NT2/D1 (cell line): Measurements from ENCODE around the gene SCN3A.

Experiments
- DNase-seq: peaks from one replicate; pipeline ENCODE4 v3.0.0-alpha.2; 2011; ENCODE audit warnings: low read depth, low spot score
- H3K27me3 ChIP-seq: 2 replicates; pipeline ENCODE4 v1.6.0; 2011; ENCODE audit warnings: mild to moderate bottlenecking; ENCODE audit not compliant: insufficient read length, insufficient read depth
- H3K36me3 ChIP-seq: 2 replicates; pipeline ENCODE4 v1.6.1; 2011; ENCODE audit warnings: mild to moderate bottlenecking, low read length, mixed read lengths; ENCODE audit not compliant: insufficient read depth, insufficient read length
- H3K4me1 ChIP-seq: 2 replicates; pipeline ENCODE4 v1.5.1; 2011; ENCODE audit not compliant: insufficient read depth, insufficient read length
- H3K4me3 ChIP-seq: 2 replicates; pipeline ENCODE4 v1.5.1; 2011; ENCODE audit warnings: low read depth; ENCODE audit not compliant: insufficient read length
- H3K9ac ChIP-seq: 2 replicates; pipeline ENCODE4 v1.6.0; 2011; ENCODE audit warnings: low read depth; ENCODE audit not compliant: insufficient read length
- H3K9me3 ChIP-seq: 2 replicates; pipeline ENCODE4 v1.5.1; 2011; ENCODE audit warnings: mild to moderate bottlenecking, low read length; ENCODE audit not compliant: insufficient read depth
- SUZ12 ChIP-seq: IDR thresholded peaks from 2 replicates; pipeline ENCODE4 v1.6.1; 2011; ENCODE audit not compliant: insufficient read length, insufficient read depth; ENCODE audit errors: extremely low read depth
- YY1 ChIP-seq: IDR thresholded peaks from 2 replicates; pipeline ENCODE4 v1.6.1; 2011; ENCODE audit not compliant: insufficient read length, insufficient read depth
- ZNF274 ChIP-seq: IDR thresholded peaks from 2 replicates; pipeline ENCODE4 v1.6.1; 2011; ENCODE audit warnings: mild to moderate bottlenecking, low read depth, low read length

Gene SCN3A

GRCh38 chr2:165070076-165070475 lies 133.8 kb downstream of the SCN3A start:
- H3K36me3 ChIP-seq, result no peaks in the 10 kb centered on the region

GRCh38 chr2:165069151-165069550 lies 134.7 kb downstream of the SCN3A start:
- Histone ChIP-seq H3K9me3 (peaks cover 10% of the 10 kb centered on the region; the same call in 1 of the 2 replicates), H3K4me3 (no peak overlapping the region), H3K4me1 (no peaks in the 10 kb centered on the region), H3K27me3 (no peaks in the 10 kb centered on the region), H3K9ac (no peak overlapping the region), H3K36me3 (no peaks in the 10 kb centered on the region)
- TF ChIP-seq SUZ12, result no peak
- no peak for TF ChIP-seq ZNF274
- TF ChIP-seq YY1, result no peak
- no peak for DNase-seq

More at GRCh38 chr2:165070076-165070475, 133.8 kb downstream of the SCN3A start:
- Histone ChIP-seq H3K4me3 (peak overlapping the region; percentile 6), H3K9me3 (peaks cover 19% of the 10 kb centered on the region; the same call in 1 of the 2 replicates), H3K4me1 (no peaks in the 10 kb centered on the region), H3K27me3 (no peaks in the 10 kb centered on the region), H3K9ac (no peak overlapping the region)
- TF ChIP-seq YY1, result no peak
- peak; percentile 47 for DNase-seq

- TF ChIP-seq YY1 (no peak), ZNF274 (no peak), SUZ12 (no peak)
- Histone ChIP-seq H3K4me1 (no peaks in the 10 kb centered on the region), H3K27me3 (no peaks in the 10 kb centered on the region), H3K9ac (peak overlapping the region; percentile 44), H3K9me3 (0 out of 2 replicates have a peak, but pooled peaks cover 3% of the 10 kb centered on the region), H3K36me3 (no peaks in the 10 kb centered on the region), H3K4me3 (no peak overlapping the region)
- no peak for DNase-seq
Measured at GRCh38 chr2:165068487-165068757, 135.4 kb downstream of the SCN3A start.

GRCh38 chr2:165067643-165068486 lies 136.0 kb downstream of the SCN3A start:
- Histone ChIP-seq H3K27me3 (no peaks in the 10 kb centered on the region), H3K9ac (peak overlapping the region; percentile 68), H3K4me3 (no peak overlapping the region), H3K4me1 (no peaks in the 10 kb centered on the region), H3K36me3 (no peaks in the 10 kb centered on the region), H3K9me3 (no peaks in the 10 kb centered on the region)
- peak; percentile 89 for DNase-seq
- TF ChIP-seq ZNF274, result no peak
- no peak for TF ChIP-seq YY1
- no peak for TF ChIP-seq SUZ12

GRCh38 chr2:165064743-165065142 lies 139.1 kb downstream of the SCN3A start:
- DNase-seq, result no peak
- Histone ChIP-seq H3K4me3 (no peak overlapping the region), H3K4me1 (no peaks in the 10 kb centered on the region), H3K27me3 (no peaks in the 10 kb centered on the region), H3K36me3 (no peaks in the 10 kb centered on the region), H3K9me3 (no peaks in the 10 kb centered on the region), H3K9ac (no peak overlapping the region)
- TF ChIP-seq ZNF274 (no peak), SUZ12 (no peak), YY1 (no peak)

GRCh38 chr2:165060411-165060810 lies 143.4 kb downstream of the SCN3A start:
- H3K4me1 ChIP-seq, result no peaks in the 10 kb centered on the region
- no peak for DNase-seq
- TF ChIP-seq SUZ12, result no peak
- no peak for TF ChIP-seq ZNF274
- no peak for TF ChIP-seq YY1
- no peak overlapping the region for H3K4me3 ChIP-seq
- no peaks in the 10 kb centered on the region for H3K9me3 ChIP-seq
- H3K27me3 ChIP-seq, result no peaks in the 10 kb centered on the region
- H3K9ac ChIP-seq, result no peak overlapping the region
- no peaks in the 10 kb centered on the region for H3K36me3 ChIP-seq

GRCh38 chr2:165058476-165059265 lies 145.2 kb downstream of the SCN3A start:
- no peak overlapping the region for H3K9ac ChIP-seq
- H3K36me3 ChIP-seq, result no peaks in the 10 kb centered on the region
- no peak overlapping the region for H3K4me3 ChIP-seq
- H3K27me3 ChIP-seq, result no peaks in the 10 kb centered on the region
- no peaks in the 10 kb centered on the region for H3K4me1 ChIP-seq
- DNase-seq, result no peak
- H3K9me3 ChIP-seq, result no peaks in the 10 kb centered on the region
- TF ChIP-seq YY1, result no peak
- no peak for TF ChIP-seq SUZ12
- TF ChIP-seq ZNF274, result no peak
